ENCODE data around the gene ZNF516.

Gene ZNF516

DNA sequence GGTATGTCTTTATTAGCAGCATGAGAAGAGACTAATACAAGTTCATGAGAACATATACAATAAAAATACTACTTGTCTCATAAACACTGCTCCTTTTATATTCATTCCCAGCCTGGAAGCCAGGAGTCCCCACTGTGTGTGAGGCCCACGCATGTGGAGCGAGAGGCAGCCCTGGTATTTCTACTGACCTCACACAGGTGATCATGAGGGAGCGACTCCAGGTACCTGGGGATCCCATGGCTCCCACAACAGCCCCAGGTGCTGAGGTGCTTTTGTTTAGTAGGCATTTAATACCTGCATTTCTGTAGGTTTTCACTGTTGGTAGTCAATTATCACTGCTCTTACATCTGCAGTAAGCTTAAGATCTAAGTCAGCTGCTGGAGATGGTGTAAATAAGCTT lies 75.2 kb downstream of the ZNF516 start:
- DNase-seq (ENCODE audit: low spot score): no peak

DNA sequence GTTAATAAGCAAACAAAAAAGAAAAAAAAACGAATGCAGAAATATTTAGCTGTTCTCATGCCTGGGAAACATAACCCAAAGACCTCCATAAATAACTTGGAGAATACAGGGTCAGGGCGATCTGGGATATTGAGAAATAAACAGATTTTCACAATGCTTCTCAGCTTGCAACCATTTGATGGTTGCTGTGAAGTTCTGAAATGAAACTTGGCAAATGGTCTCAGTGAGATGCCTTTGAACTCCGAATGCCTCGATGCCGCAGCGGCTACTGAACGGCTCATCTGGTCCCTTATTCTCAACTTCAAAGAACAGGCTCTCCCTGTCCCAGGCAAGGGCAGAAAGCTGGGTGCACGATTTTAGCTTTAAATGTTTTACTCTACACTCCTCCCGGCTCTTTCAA lies 78.1 kb downstream of the ZNF516 start:
- DNase-seq (ENCODE audit: low spot score): peak; percentile 49

DNA sequence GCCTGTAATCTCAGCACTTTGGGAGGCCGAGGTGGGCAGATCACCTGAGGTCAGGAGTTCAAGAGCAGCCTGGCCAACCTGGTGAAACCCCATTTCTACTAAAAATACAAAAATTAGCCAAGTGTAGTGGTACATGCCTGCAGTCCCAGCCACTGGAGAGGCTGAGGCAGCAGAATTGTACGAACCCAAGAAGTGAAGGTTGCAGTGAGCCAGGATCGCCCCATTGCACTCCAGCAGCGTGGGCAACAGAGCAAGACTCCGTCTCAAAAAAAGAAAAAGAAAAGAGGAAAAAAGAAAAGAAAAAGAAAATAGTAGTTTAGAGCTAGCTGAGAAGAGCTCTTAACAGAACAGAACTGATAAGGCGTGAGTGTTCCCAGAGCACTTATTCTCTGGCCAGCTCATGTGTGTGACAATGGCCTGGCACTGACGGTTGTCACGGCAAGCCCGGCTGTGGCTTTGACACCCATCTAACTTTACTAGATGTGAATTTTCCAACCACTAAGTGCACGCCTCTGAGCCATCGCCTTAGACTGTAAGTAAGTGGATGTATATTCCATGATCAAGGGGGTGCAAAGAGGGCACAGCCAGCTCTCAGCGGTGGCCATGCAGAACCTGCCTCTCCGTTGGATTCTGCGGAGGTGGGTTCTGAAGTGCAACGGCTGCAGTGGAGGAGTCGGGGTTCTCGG lies 80.0 kb downstream of the ZNF516 start:
- DNase-seq (ENCODE audit: low spot score): no peak

DNA sequence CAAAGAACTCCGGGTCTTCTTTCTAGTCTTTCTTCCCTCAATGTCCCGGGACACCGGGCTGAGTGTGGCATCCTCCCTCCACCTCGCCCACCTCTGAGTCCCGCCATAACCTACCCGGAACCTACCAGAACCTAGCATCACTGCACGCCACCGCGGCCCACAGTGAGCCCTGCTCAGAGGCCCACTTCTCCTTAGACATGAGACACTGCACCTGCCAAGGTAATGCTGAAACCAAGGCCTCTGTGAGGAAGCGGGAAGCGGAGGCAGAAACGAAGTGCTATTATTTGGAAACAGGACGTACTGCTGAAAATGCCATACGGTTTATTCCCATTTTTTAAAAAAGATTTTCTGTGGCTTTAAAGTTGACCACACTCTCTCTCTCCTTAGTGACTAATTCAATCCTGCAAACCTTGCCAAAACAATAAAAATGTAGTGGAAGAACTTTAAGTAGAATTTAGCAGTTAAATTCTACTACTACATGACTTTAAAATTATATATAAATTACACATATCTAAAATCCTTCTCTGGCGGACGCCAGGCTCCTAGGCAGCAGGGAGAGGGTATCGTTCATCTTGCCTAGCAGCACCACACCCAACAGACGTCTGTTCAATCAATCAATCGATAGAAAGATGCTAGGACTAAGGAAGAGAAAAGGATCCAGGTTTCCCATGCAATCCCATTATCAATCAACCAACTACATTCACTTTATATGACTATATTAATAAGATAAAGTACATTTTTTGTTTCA lies 82.0 kb downstream of the ZNF516 start:
- no peak for DNase-seq (ENCODE audit: low spot score)

DNA sequence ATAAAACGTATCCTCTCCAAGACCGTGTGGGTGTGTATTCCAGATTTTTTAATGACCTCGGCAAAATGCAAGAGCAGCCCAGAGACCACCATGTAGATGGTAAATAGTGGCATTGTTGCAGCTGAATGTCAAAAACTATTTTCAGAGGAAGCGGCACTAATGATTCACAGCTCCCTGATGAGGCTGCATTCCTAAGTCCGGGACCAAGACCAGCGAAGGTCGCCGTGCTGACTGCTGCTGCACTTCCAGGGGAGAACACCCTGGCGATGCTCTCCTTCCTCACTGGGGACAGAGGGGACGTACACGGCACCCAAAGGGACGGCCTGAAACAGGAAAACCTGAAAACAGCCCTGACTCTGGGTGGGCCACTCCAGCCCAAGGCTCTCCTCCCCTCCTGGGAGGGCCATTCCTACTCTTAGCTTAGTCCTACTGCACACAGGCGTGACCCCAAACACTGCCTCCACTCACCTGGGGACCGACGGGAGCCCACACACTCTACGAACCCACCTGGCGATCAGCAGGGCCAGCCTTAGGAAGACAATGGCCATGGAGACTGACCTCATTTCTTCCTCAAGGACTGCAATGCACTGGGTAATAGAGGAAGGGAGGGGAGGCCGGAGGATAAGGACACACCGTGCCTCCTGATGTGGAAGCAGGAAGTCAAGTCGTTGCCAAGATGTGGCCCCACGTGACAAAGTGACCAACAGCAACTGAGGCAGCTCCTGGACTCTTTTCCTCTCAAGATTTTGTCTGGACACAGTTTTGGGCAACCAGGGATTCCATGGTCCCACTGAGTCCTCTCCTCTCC lies 82.8 kb downstream of the ZNF516 start:
- no peak for DNase-seq (ENCODE audit: low spot score)

DNA sequence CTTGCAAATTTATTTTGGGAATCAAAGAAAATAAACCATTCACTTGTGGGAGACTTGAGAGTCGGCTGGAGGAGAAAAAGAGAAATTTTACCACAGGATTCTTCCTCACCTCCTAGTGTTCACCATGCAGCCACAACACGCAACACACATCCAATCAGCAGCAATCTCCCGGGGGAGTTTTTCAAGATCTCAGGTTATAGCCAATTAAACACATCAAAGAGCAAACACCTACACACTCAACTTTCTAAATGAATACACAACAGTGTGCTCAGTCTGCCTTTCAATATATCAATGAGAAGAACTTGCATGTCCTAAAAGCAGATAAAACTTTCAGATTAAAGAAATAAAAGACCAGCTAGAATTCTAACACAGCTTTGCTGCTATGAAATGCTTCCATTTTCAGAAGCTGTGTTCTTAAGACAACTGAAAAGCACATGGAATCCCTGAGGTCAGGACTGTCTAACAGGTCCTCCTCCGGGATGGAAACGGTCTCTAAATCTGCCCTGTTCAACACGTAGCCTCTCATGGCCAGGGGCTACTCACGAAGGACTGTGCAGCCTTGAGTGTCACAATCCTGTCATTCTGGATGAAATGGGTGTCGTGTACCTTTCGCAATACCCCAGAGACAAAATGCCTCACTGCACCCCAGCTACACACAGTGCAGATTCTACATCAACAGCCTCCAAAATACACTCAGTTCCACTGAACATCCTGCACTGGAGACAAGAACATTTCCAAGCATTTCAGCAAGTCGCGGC lies 84.2 kb downstream of the ZNF516 start:
- DNase-seq (ENCODE audit: low spot score): no peak

DNA sequence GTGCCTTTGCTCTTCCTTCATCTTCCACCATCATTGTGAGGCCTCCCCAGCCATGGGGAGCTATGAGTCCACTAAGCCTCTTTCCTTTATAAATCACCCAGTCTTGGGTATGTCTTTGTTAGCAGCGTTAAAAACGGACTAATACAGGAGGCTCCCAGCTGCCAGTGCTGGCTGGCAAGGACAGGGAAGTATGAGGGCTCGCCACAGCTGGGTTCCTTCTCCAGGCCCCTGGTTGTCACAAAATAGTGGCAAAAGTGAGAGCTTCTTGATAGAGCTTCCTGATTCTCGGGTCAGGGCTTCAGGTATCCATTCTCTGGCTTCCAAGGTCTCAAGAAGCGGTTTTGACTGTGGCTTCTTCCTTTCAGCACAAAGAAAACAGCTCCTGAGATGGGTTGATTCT lies 85.0 kb downstream of the ZNF516 start:
- no peak for DNase-seq (ENCODE audit: low spot score)

DNA sequence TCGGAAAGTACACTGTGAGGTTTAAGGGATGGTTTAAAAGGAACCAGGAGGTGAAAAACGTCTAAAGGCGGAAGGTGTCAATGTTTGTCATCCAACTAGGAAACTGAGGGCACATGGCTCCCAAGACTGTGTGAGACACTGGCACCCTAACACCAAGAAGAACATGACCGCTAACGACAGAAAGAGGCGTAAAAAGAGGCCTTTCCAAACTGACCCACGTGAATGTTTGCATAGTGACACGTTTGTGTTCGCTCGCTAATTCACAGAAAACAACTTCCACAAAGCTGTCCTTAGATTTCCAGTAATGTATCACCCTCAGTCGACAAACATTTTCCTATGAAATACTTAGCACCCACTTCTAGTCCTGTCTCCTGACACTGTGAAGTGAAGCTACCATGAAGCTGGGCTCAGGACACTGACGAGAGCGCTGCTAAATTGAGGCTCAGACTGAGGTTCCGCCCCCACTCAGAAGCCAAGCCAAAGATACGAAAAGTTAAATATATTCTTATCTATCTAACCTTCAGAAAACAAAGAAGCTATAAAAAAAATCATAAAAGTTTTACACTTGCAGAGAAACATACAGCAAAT lies 86.5 kb downstream of the ZNF516 start:
- DNase-seq (ENCODE audit: low spot score): no peak

DNA sequence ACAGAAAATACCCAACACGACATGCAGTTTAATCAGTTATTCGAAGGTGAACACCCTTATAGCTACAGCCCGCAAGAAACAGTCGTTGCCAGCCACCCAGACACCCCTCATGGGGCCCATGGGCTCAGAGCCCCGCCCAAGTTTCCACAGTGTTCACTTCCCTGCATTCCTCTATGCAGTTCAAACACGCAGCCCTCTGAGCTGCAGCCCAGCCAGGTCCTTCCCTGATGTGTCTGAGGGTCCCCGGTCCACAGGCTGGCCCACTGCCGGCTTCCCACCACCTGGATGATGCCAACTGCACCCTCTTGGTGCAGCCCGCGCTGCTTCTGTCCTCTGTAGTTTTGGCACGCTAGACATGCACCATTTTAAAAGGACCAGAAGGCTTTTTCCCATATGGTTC lies 87.4 kb downstream of the ZNF516 start:
- no peak for DNase-seq (ENCODE audit: low spot score)

DNA sequence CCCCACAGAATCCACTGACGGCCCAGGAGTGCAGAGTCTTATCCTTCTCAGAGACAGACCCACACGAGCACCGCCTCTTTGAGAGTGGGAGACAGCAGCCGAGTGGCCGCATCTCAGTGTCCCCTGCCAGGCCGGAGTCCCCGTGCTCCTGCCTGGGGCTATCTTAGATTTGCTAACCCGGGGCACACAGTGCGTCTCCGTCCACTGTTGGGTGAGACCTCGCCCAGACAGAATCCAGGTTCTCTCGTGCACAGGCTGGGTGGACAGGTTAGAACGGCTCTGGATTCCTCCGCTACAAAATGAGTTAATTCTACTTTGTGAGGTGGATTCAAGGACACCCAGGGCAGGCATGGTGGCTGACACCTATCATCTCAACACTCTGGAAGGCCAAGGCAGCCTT lies 88.3 kb downstream of the ZNF516 start:
- DNase-seq (ENCODE audit: low spot score): no peak

DNA sequence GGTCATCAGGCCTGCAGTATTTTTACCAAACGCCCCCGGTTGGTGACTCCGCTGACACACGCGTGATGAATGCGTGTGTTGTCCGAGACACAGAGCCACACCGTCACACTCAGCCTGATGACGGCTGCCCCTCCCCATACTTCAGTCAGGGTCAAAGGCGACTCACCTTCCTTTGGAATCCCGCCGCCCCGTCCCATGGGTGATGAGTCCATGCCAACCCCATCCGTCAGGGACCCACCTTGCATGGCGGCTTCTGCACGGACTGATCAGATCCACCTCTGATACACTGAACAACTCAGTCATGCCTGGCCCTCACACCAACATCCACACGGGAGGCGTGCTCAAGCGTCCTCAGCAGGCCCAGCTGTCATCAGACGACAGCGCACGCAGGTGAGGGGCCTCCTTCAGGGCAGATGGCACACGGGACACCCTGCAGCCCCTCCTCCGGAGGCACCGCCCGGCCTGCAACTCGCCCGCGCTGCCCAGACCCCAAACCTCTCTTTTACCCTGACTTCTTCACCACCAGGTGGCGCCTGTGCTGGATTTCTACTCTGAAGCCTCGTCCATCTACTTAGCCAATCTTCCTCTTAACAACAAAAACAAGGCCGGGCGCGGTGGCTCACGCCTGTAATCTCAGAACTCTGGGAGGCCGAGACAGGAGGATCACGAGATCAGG lies 89.2 kb downstream of the ZNF516 start:
- DNase-seq (ENCODE audit: low spot score): no peak

DNA sequence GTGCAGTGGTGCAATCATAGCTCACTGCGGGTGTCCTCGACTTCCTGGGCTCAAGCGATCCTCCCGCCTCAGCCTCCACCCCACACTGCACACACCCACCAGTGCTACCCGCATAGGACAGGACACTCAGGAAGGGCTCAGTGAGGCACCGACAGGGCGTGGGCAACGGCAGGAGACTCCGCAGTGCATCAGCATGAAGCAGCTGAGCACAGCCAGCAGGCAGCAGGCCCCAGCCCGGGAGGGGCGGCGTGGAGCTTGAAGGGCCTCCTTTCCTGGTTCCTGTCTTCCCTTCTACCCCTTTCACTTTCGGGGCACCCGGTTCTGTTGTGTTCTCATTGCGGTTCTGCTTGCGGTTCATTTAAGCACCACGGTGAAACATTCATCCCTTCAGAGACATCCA lies 89.8 kb downstream of the ZNF516 start:
- DNase-seq (ENCODE audit: low spot score): no peak

DNA sequence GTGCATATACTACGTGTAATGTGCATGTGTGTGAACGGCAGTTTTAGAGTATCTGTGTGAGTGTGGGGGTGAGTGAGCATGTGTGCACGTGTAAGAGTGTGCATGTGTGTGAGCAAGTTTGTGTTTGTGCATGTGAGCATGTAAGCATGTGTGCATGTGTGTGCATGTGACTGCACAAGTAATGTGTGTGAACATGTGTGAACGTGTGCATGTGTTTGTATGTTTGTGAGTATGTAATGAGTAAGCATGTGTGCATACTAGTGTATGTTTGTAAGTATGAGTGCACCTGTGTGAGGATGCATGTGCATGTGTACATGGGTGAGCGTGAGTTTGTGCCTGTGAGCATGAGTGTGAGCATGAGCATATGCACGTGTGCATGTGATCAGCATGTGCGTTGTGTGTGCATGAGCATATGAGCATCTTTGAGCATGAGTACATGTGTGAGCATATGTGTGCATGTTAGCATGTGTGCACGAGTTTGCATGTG lies 90.7 kb downstream of the ZNF516 start:
- DNase-seq (ENCODE audit: low spot score): no peak

DNA sequence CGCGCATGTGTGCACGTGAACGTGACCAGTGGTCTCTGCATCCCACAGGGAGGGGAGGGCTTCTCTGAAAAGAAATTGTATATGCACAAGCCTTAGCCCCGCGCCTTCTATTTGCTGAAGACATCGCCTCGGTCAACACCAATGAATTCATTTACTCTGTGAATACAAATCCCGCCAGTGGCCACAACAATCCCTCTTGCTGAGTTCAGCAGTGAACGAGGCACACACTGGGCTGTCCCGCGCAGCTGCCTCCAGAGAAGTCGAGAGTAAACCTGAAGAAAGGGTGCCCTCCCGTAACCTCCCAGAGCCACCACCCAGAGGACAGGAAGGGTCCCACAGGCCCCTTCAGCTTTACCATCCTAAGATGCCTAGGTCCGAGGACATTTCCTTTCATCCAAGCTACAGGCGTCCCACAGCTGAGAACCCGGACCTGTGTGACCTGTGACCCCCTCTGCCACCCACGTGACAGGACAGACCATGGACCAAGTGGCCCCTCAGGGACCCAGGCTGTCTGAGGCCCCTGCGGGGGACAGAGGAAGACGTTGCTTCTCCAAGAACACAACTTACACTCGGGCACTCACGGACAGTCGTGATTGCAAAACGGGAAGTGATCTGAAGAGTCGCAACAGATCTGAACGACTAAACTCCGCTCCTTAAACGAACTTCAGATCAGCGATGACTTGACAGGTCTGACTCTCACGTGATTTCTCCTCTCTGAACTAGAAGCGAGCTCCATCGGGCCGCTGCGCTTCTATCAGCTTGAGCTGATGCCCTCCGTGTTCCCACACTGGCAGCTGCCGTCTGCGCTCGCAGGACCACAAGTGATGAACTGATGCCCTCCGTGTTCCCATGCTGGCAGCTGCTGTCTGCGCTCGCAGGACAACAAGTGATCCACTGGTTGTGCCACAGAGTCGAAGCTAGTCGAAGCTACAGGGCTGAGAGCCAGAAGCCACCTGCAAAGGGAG lies 92.7 kb downstream of the ZNF516 start:
- no peak for DNase-seq (ENCODE audit: low spot score)

DNA sequence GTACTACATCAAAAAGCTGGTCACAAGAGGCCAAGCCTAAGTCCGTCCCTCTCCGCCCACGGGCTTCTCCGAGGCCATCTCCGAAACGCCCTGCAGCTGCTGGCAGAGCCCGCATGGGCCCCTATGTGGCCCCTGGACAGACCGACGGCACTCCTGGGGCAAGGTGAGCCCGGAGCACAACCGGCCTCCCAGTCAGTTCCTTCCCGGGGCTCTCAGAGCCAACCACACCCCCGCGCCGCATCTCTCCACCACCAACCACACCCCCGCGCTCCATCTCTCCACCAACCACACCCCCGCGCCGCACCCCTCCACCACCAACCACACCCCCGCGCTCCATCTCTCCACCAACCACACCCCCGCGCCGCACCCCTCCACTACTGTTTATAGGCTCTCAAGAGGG lies 93.5 kb downstream of the ZNF516 start:
- no peak for DNase-seq (ENCODE audit: low spot score)

DNA sequence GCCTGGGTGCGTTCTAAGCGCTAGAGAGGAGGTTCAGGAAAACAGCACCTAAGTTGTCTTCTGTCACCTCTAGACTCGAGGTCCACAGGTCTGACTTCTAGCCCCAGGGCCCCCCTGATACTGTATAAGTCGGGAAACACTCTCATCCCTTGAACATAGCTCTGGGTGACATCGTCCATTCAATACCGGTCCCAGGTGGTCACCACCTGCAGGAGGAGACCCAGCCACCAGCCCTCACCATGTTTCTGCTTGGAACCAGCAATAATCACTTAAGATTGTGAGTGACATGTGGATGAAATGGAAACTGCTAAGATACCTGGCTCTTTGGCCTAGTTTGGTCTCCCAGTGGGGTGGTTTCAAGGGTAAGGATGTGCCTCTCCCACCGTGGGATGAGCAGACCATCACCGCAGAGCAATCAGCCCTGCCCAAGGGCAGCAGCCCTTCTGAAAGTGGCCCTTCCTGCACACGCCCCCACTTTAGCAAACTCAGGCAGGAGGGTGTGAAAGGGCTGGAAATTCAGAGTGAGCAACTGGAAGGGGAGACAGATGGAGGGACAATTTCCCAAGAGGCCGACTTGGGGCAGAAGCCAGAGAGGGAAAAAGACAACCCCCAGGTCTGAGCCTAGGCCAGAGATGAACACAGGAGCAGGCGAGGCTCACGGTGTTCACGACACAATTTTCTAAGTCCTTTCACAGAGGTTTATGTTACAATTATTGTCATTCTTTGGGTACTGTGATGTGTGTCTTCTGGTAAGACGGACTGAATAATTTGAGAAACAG lies 95.2 kb downstream of the ZNF516 start:
- no peak for DNase-seq (ENCODE audit: low spot score)

DNA sequence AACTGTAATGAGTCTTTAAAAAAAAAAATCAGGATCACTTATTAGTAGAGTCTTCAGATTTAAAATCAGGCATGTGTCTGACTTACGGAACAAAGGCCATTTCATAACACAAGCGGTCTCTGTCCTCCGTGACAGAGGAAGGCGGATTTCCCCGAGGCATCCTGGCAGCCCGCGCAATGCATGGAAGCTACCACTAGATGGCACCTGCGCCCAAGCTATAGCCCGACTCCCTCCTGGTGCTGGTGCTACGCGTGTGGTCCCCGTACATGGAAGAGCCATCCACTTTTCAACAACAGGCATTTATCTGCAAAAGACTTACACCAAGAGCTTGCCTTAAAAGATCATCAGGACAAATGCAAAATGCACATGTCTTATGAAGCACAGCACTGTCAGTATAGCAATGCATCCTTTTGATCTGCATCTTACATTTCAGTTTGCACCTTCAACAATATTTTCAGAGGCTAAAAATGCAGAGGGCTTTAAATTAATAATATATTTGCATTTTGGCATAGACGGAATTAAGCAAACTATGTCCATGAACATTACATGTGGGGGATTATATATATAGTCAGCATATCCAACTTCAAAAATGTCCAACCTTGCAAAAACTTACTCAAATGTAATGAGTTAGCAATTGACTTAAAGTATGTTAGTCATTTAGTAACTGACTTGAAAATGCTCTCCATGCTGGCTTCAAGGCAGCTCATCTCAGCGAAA lies 96.0 kb downstream of the ZNF516 start:
- peak; percentile 58 for DNase-seq (ENCODE audit: low spot score)

DNA sequence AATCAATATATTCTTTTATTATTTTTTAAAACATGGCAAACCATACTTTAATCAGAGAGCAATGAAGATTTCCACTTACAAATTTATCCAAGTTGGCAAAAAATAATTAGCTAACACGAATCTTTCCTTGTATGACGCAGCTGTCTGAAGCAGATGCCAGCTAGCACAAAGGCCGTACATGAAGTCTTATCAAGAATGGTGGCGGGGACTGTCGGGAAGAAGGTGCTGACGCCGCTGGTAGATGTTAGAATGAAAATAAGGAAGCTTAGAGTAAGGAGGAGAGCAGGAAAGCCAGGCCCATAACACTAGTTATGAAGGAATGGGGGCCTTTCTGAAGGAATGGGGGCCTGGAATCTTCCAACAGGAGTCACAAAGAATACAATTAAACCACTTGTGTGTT lies 96.7 kb downstream of the ZNF516 start:
- DNase-seq (ENCODE audit: low spot score): no peak

DNA sequence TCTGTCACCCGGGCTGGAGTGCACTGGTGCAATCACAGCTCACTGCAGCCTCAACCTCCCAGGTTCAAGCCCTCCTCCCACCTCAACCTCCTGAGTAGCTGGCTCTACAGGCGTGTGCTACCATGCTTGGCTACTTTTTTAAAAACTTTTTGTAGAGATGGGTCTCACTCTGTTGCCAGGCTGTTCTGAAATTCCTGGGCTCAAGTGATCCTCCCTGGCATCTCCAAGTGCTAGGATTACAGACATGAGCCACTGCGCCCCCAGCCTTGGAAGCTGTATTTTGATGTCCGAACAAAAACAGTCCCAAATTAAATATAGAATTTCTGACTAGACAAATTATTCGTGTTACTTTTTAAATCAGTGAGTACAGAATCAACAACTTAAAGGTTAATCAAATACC lies 97.4 kb downstream of the ZNF516 start:
- DNase-seq (ENCODE audit: low spot score): no peak
